SKM-1 treated with dmso at 0.1 percent for 144 hours (cell line): Measurements from ENCODE around the gene LCAT.
"Not testable (repeated sequence)": the region's sequence is repeated elsewhere in the genome, so short reads cannot be mapped to it uniquely, and the experiment has no call there.

Source experiments
- DNase-seq: peaks from one replicate; lab custom pipeline; 2025; ENCODE audit not compliant: unreplicated experiment; lab: John Stamatoyannopoulos, UW

LCAT gene

DNA sequence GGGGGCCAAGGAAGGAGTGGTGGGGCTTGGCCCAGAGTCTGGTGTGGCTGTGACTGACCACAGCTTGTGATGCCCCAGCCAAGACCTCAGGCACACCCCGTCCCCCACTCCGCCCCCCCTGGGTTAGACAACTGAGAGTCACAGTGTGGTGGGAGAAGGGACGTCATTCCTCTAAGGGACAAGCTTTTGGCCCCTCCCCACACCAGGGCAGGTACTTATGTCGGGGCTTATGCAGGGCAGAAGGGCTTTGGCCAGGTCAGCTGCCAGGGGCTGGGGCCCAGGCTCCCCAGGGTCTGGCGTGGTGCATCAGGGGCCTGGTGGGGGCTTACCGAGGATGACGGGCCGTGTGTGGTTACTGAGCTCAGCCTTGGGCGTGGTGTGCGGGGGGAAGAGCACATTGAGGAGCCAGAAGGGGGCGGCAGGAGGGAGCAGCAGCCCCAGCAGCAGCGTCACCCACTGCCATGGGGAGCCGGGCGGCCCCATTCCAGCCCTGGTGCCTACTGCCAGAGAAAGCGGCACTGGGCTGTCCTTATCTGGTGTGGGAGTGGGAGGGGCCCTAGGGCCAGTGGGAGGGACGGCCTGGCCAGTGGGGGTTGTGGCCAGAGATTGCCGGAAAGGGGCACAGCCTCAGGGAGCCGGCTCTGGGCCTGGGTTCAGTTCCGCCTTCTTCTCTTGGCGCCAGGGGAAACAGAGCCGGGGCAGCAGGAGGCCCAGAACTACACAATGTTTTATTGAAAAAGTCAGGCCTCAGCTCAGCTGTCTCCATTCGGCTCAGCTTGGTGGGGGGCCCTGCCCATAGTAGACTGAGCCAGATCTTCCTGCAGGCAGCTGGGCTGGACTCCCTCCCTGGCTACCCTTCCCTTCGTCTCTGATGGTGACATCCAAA is at the start of gene LCAT:
LCAT (minus strand) TSS at position 502 of the 886 bp plus-strand sequence; CDS start at position 483, 19 bp downstream.
- no peak for DNase-seq

GRCh38 chr16:67993207-67994039 is 49.5 kb upstream of the LCAT start:
- peak; percentile 79 for DNase-seq

DNA sequence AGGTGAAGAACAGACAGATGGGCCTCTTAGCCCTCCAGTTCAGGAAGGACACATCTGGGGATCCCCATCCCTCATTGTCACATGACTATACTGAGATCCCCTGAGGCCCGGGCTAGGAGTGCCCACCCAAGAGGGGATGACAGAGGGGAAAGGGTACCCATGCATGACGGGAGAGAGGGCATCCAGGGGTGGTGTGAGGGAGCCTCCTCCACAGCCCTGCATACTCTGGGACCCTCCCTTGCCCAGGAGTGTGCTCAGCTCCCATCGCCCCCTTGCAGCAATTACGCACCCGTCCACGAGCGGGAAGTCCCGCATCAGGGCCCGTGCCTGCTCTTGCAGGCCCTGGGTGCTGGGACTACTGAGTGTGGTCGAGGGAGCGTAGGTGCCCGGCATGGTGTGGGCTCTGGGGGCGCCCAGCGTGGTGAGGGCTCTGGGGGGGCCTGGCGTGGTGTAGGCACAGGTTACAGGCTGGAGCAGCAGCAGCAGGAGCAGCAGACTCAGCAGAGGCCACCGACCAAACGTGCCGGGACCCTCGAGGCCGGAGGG is 48.8 kb upstream of the LCAT start:
- no peak for DNase-seq

GRCh38 chr16:67990018-67990386 is 46.1 kb upstream of the LCAT start:
- no peak for DNase-seq

GRCh38 chr16:67989322-67990017 is 45.5 kb upstream of the LCAT start:
- DNase-seq, result no peak

GRCh38 chr16:67988675-67989074 is 44.8 kb upstream of the LCAT start:
- no peak for DNase-seq

- no peak for DNase-seq
Observed at GRCh38 chr16:67987460-67988160, 43.7 kb upstream of the LCAT start.

- no peak for DNase-seq
Observed at GRCh38 chr16:67986949-67987348, 43.0 kb upstream of the LCAT start.

DNA sequence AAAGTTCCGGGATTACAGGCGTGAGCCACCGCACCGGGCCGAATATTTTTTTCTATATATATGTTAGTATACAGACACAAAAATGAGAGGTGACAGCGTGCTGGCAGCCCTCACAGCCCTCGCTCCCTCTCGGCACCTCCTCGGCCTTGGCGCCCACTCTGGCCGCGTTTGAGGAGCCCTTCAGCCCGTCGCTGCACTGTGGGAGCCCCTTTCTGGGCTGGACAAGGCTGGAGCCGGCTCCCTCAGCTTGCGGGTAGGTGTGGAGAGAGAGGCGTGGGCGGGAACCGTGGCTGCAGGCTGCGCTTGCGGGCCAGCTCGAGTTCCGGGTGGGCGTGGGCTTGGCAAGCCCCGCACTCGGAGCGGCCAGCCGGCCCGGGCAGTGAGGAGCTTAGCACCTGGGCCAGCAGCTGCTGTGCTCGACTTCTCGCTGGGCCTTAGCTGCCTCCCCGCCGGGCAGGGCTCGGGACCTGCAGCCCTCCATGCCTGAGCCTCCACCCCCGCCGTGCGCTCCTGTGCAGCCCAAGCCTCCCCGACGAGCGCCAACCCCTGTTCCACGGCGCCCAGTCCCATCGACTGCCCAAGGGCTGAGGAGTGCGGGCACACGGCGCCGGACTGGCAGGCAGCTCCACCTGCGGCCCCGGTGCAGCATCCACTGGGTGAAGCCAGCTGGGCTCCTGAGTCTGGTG is 38.2 kb upstream of the LCAT start:
- DNase-seq, result no peak

- DNase-seq, result no peak
Observed at GRCh38 chr16:67979955-67980678, 36.2 kb upstream of the LCAT start, which contains the start of gene DPEP3. Gene DPEP3 (minus strand): TSS chr16:67980499. CDS start chr16:67980380, 119 bp downstream.

DNA sequence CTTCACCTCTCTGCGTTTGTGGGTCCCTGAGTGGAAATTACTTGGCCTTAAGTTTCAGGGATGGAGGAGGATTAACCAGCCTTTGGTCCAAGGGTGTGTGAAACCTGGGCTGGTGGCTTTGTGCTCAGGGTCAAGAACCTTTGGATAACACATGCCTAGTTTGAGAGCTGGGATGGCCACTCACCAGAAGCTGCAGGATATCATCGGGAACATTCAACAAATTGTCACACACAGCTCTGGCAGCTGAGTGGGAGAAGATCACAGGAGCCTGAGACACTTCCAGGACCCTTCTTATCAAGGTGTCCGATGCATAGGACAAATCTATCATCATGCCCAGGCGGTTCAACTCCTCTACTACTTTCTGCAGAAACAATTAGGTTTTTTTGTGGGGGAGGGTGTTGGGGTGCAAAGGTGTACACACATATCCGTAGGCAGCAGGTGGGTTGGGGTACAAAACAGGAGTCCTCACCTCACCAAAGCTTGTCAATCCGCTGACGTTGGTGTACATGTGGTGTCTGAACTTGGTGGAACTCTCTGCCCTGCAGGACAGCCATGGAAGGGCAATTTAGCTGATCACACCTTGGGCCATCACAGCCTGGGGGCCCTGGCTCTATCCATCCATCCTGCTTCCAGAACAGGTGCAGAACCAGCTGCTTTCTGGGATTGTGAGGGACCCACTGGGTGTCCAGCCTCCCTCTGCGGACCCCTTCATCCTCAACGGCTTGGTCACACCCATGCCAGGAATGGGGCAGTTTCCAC is 33.7 kb upstream of the LCAT start:
- DNase-seq, result no peak

DNA sequence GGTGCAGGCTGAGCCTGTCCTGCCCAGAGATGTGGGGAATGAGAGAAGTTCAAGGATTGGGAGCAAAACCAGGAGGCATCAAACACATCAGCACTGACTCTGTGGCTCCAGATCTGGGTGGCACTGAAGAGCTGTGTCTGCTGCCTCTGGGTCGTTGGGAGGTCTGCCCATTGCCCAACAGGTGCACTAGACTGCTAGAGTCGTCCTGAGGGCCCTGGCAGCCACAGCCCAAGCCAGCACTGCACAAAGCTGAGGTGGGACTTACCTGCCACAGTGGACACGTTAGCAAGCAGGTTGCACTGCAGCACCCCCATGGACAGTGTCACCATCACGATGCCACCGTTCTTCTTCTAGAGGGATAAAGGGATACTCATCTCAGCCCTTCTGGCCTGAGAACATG is 33.1 kb upstream of the LCAT start:
- DNase-seq, result no peak

DNA sequence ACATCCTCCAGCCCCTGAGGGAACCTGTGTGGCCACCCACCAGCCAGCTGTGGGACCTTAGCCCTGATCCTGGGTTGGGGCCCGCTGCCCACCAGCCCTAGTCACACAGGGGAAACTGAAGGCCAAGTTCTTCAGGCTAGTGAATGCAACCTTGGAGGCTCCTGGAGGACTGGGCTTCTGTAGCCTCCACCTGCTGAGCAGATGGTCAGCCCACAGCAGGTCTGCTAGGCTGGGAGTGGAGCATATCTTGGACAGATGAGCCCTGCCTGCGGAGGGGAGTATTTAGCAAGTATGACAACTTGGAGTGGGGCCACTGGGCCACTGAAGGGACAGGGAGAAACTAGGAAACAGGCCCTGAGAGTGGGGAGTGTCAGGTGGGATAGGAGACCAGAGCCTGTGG is 32.3 kb upstream of the LCAT start:
- no peak for DNase-seq

GRCh38 chr16:67975321-67976105 is 31.6 kb upstream of the LCAT start:
- no peak for DNase-seq

DNA sequence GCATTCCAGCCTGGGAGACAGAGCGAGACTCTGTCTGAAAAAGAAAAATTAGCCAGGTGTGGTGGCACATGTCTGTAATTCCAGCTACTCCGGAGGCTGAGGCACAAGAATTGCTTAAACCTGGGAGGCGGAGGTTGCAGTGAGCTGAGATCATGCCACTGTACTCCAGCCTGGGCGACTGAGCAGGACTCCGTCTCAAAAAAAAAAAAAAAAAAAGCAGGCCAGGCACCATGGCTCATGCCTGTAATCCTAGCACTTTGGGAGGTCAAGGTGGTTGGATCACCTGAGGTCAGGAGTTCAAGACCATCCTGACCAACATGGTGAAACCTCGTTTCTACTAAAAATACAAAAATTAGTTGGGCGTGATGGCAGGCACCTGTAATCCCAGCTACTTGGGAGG is 28.4 kb upstream of the LCAT start:
- not testable (repeated sequence) for DNase-seq

GRCh38 chr16:67971111-67971510 is 27.2 kb upstream of the LCAT start:
- DNase-seq, result no peak

- DNase-seq, result no peak
Observed at GRCh38 chr16:67969254-67970039, 25.5 kb upstream of the LCAT start.
